ENCODE measurements around the gene HDAC8.

GRCh38 chrX:72526534-72527508 is 45.8 kb downstream of the HDAC8 start:
- TF ChIP-seq, protein P1, sequence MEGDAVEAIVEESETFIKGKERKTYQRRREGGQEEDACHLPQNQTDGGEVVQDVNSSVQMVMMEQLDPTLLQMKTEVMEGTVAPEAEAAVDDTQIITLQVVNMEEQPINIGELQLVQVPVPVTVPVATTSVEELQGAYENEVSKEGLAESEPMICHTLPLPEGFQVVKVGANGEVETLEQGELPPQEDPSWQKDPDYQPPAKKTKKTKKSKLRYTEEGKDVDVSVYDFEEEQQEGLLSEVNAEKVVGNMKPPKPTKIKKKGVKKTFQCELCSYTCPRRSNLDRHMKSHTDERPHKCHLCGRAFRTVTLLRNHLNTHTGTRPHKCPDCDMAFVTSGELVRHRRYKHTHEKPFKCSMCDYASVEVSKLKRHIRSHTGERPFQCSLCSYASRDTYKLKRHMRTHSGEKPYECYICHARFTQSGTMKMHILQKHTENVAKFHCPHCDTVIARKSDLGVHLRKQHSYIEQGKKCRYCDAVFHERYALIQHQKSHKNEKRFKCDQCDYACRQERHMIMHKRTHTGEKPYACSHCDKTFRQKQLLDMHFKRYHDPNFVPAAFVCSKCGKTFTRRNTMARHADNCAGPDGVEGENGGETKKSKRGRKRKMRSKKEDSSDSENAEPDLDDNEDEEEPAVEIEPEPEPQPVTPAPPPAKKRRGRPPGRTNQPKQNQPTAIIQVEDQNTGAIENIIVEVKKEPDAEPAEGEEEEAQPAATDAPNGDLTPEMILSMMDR (IDR thresholded peaks at IDR 0.05) = no peak
- TF ChIP-seq POLR2A (IDR thresholded peaks at IDR 0.05) = no peak

Measured in adrenal gland (tissue), 5 donors.